ENCODE data around the gene L1CAM.

Gene L1CAM

GRCh38 chrX:153865321-153865580, 20.7 kb downstream of the L1CAM start:
- DNase-seq (ENCODE audit: low read depth in 2 of 2) = no peak

- DNase-seq (ENCODE audit: low read depth in 2 of 2) = no peak
These were observed 21.2 kb downstream of the L1CAM start for GRCh38 chrX:153864561-153865320.

- no peak for DNase-seq (ENCODE audit: low read depth in 2 of 2)
These were observed 21.9 kb downstream of the L1CAM start for GRCh38 chrX:153864101-153864500.

GRCh38 chrX:153863251-153863991, 22.6 kb downstream of the L1CAM start:
- DNase-seq (ENCODE audit: low read depth in 2 of 2) = no peak

GRCh38 chrX:153862369-153863250, 23.4 kb downstream of the L1CAM start:
- no peak for DNase-seq (ENCODE audit: low read depth in 2 of 2)

- no peak for DNase-seq (ENCODE audit: low read depth in 2 of 2)
These were observed 24.2 kb downstream of the L1CAM start for GRCh38 chrX:153861733-153862310.

- no peak for DNase-seq (ENCODE audit: low read depth in 2 of 2)
These were observed 24.8 kb downstream of the L1CAM start for GRCh38 chrX:153861151-153861550.

GRCh38 chrX:153857348-153857903, 28.5 kb downstream of the L1CAM start:
- DNase-seq (ENCODE audit: low read depth in 2 of 2) = no peak

- DNase-seq (ENCODE audit: low read depth in 2 of 2) = no peak
These were observed 31.3 kb downstream of the L1CAM start for GRCh38 chrX:153854702-153855101.

- DNase-seq (ENCODE audit: low read depth in 2 of 2) = no peak
These were observed 32.1 kb downstream of the L1CAM start for GRCh38 chrX:153853902-153854267.

- DNase-seq (ENCODE audit: low read depth in 2 of 2) = no peak
These were observed 32.6 kb downstream of the L1CAM start for GRCh38 chrX:153853180-153853901.

- DNase-seq (ENCODE audit: low read depth in 2 of 2) = no peak
These were observed 34.0 kb downstream of the L1CAM start for GRCh38 chrX:153851981-153852380.

- no peak for DNase-seq (ENCODE audit: low read depth in 2 of 2)
These were observed 37.6 kb downstream of the L1CAM start for GRCh38 chrX:153848325-153848724.

- DNase-seq (ENCODE audit: low read depth in 2 of 2) = no peak
These were observed 40.1 kb downstream of the L1CAM start for GRCh38 chrX:153845842-153846241.

- no peak for DNase-seq (ENCODE audit: low read depth in 2 of 2)
These were observed 40.8 kb downstream of the L1CAM start for GRCh38 chrX:153845195-153845594.

- DNase-seq (ENCODE audit: low read depth in 2 of 2) = no peak
These were observed 41.4 kb downstream of the L1CAM start for GRCh38 chrX:153844509-153845082.

GRCh38 chrX:153836921-153837320, 49.1 kb downstream of the L1CAM start:
- DNase-seq (ENCODE audit: low read depth in 2 of 2) = no peak

GRCh38 chrX:153832728-153833127, 53.2 kb downstream of the L1CAM start:
- DNase-seq (ENCODE audit: low read depth in 2 of 2) = no peak

- no peak for DNase-seq (ENCODE audit: low read depth in 2 of 2)
These were observed 54.4 kb downstream of the L1CAM start for GRCh38 chrX:153831429-153832150.
